ENCODE data around the gene TAF11L6.

- TF ChIP-seq CTCF (conservative IDR thresholded peaks at IDR 0.05) (no peak), EZH2 (IDR thresholded peaks at IDR 0.05; ENCODE audit: low read depth) (no peak)
Observed at GRCh38 chr5:17481378-17481777, 47.1 kb upstream of the TAF11L6 start.
